Uterus (tissue), 4 donors: Measurements from ENCODE around the gene FOXO1. TPM values are rescaled to one million over a fixed set of nuclear protein-coding genes. Genes with fewer than 3 reads are reported as not detected.
A peak's percentile ranks its signal among the peaks of the same experiment; 100 is the strongest.

Experiments used
- DNase-seq, 2 donors: peaks; one replicate each; pipeline ENCODE4 v3.0.0-alpha.2; 2019 to 2020
- H3K27ac ChIP-seq, 2 donors: fragments of 200-600 bp; sonication (generic); 1 replicate in 1 of 2; 2 replicates in 1 of 2; pipeline ENCODE4 v1.5.1; 2016 to 2018
- H3K27me3 ChIP-seq, 2 donors: fragments of 200-600 bp; sonication (generic); one replicate each; pipeline ENCODE4 v1.5.1; 2018 to 2019; ENCODE audit warnings: control low read depth in 1 of 2
- H3K36me3 ChIP-seq, 2 donors: fragments of 200-600 bp; sonication (generic); one replicate each; pipeline ENCODE4 v1.5.1; 2019; ENCODE audit warnings: control low read depth in 1 of 2
- H3K4me1 ChIP-seq, 2 donors: fragments of 200-600 bp; sonication (generic); one replicate each; pipeline ENCODE4 v1.5.1; 2018 to 2019; ENCODE audit warnings: control low read depth in 1 of 2
- H3K4me3 ChIP-seq, 2 donors: fragments of 200-600 bp; sonication (generic); 1 replicate in 1 of 2; 2 replicates in 1 of 2; pipeline ENCODE4 v1.5.1; 2018 to 2019; ENCODE audit warnings: mild to moderate bottlenecking in 1 of 2
- H3K9me3 ChIP-seq, 2 donors: fragments of 200-600 bp; sonication (generic); one replicate each; pipeline ENCODE4 v1.5.1; 2019; ENCODE audit warnings: control low read depth in 1 of 2
- CTCF ChIP-seq, 4 experiments: fragments of 200-600 bp in 2 of 4; fragments of 450-650 bp in 2 of 4; sonication (generic) in 2 of 4; IDR thresholded peaks; one replicate each; pipeline ENCODE4 v1.5.1; 2016 to 2019; ENCODE audit warnings: antibody characterized with exemption in 4 of 4, mild to moderate bottlenecking in 2 of 4, moderate library complexity in 1 of 4
- POLR2A ChIP-seq, 2 donors: fragments of 450-650 bp; IDR thresholded peaks; one replicate each; pipeline ENCODE4 v1.6.1; 2016; ENCODE audit warnings: antibody characterized with exemption in 2 of 2, mild to moderate bottlenecking in 1 of 2, moderate library complexity in 1 of 2
- intact Hi-C: fragments of 100-400 bp; cut with DNase I; formaldehyde crosslinking; loops from one replicate; pipeline ENCODE4 v1.15.1; 2023; ENCODE audit warnings: low total_unique reads
- total RNA-seq, 4 donors: library from RNA; depleted of rRNA in 3 of 4; stranded (reverse); fragments of >200 nt in 3 of 4; gene quantifications; one replicate each; pipeline versions ENCODE4 v1.1.0 to v1.2.4, GENCODE V29; 2014 to 2023
- donor health status: DM: yes; HTN: yes; CAD: no.

The FOXO1 gene
- total RNA-seq, 4 donors from 2014 or later: 46.8 to 130 (median 60.9) TPM

DNA sequence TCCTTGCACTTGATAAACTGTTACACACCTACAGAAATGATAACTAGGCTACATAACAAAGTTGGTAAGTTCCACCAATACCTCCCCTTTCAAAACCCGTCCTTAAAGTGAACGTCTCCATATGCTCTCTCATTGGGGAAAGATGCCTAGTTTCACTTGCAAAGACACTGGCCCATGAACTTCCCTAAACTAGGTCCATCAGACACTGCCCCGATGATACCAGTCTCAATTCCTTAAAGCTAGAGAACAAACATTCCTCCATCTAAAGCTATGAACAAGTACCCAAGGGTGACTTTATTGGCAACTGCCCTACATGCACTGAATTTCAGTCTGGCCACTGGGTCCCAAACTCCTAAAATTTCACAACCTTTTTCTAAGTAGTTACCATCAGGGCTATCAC lies 39.9 kb downstream of the FOXO1 start:
- no peak for DNase-seq
- Histone ChIP-seq H3K27ac (peak overlapping the region in 1 of 2 donors; percentile 50), H3K4me1 (peaks cover 1 to 4% of the 10 kb centered on the region in 2 donors), H3K27me3 (no peaks in the 10 kb centered on the region), H3K36me3 (no peaks in the 10 kb centered on the region), H3K9me3 (no peaks in the 10 kb centered on the region), H3K4me3 (no peak overlapping the region)
- intact Hi-C loops: no loop called here
- TF ChIP-seq POLR2A (IDR thresholded peaks at IDR 0.05) (no peak), CTCF (IDR thresholded peaks at IDR 0.05) (no peak)

- intact Hi-C loops: no loop called here
- H3K27ac ChIP-seq: peak overlapping the region in 1 of 2 donors; percentile 50
- no peaks in the 10 kb centered on the region for H3K9me3 ChIP-seq
- H3K4me3 ChIP-seq: no peak overlapping the region
- no peaks in the 10 kb centered on the region for H3K27me3 ChIP-seq
- H3K36me3 ChIP-seq: no peaks in the 10 kb centered on the region
- no peak for DNase-seq
- peaks cover 4 to 8% of the 10 kb centered on the region in 2 donors for H3K4me1 ChIP-seq
- TF ChIP-seq CTCF (IDR thresholded peaks at IDR 0.05) (no peak), POLR2A (IDR thresholded peaks at IDR 0.05) (no peak)
Measured at GRCh38 chr13:40624986-40625385, 41.5 kb downstream of the FOXO1 start.

- Histone ChIP-seq H3K27me3 (no peaks in the 10 kb centered on the region), H3K4me3 (no peak overlapping the region), H3K36me3 (no peaks in the 10 kb centered on the region), H3K9me3 (no peaks in the 10 kb centered on the region), H3K4me1 (peaks cover 4 to 10% of the 10 kb centered on the region in 2 donors), H3K27ac (peak overlapping the region in 1 of 2 donors; percentile 28)
- DNase-seq: no peak
- TF ChIP-seq POLR2A (IDR thresholded peaks at IDR 0.05): no peak
- no peak for TF ChIP-seq CTCF (IDR thresholded peaks at IDR 0.05)
- intact Hi-C loops: no loop called here
Measured at GRCh38 chr13:40624383-40624782, 42.1 kb downstream of the FOXO1 start.

DNA sequence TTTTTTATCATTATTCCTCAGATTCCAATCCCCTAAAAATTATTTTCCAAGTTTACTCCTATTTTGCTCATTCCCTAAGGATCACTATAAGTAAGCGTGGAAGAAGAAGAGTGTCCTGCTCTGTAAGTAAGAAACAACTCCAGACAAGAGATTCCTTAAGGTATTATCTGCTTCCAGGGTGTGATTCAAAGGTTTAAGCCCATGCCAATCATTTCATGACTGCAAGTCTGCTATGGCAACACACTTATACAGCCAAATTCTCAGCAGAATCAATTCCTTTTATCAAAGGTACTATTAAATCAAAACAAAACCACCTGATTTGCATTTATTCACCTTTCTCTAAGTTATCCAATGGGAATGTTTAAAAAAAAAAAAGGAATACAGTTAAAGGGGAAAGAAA lies 43.7 kb downstream of the FOXO1 start:
- intact Hi-C loops: no loop called here
- no peaks in the 10 kb centered on the region for H3K9me3 ChIP-seq
- peaks cover 4 to 10% of the 10 kb centered on the region in 2 donors for H3K4me1 ChIP-seq
- no peaks in the 10 kb centered on the region for H3K27me3 ChIP-seq
- no peak overlapping the region for H3K4me3 ChIP-seq
- TF ChIP-seq POLR2A (IDR thresholded peaks at IDR 0.05): no peak
- peak overlapping the region; percentile 18 to 58 for H3K27ac ChIP-seq
- no peak for DNase-seq
- no peaks in the 10 kb centered on the region for H3K36me3 ChIP-seq

- intact Hi-C loops: no loop called here
- Histone ChIP-seq H3K4me3 (no peak overlapping the region), H3K27ac (peak overlapping the region in 1 of 2 donors; percentile 58), H3K36me3 (no peaks in the 10 kb centered on the region), H3K27me3 (no peaks in the 10 kb centered on the region), H3K9me3 (no peaks in the 10 kb centered on the region), H3K4me1 (peaks cover 2 to 10% of the 10 kb centered on the region in 2 donors)
- TF ChIP-seq CTCF (IDR thresholded peaks at IDR 0.05): no peak
- no peak for TF ChIP-seq POLR2A (IDR thresholded peaks at IDR 0.05)
- no peak for DNase-seq
Measured at GRCh38 chr13:40622246-40622645, 44.2 kb downstream of the FOXO1 start.

GRCh38 chr13:40619479-40619814 lies 47.0 kb downstream of the FOXO1 start:
- intact Hi-C loops: no loop called here
- TF ChIP-seq POLR2A (IDR thresholded peaks at IDR 0.05) (no peak), CTCF (IDR thresholded peaks at IDR 0.05) (no peak)
- Histone ChIP-seq H3K4me1 (peaks cover 6 to 24% of the 10 kb centered on the region in 2 donors), H3K4me3 (no peak overlapping the region), H3K27ac (peak overlapping the region; percentile 70 to 82), H3K27me3 (no peaks in the 10 kb centered on the region), H3K9me3 (no peaks in the 10 kb centered on the region), H3K36me3 (no peaks in the 10 kb centered on the region)
- DNase-seq: no peak
